Panc1 (cell line): ENCODE results near the gene WDR7. TPM values are rescaled to one million over a fixed set of nuclear protein-coding genes. Genes with fewer than 3 reads are reported as not detected.

Experiments
- ATAC-seq: fragments of 200-7000 bp; cut with Tn5 transposase; 2 replicates; pipeline ENCODE4 v1.9.1; 2020; ENCODE audit warnings: mild to moderate bottlenecking, moderate library complexity
- BruUV-seq: library from RNA; stranded (reverse); fragments of 400-500 nt; replicated peaks from 2 replicates; lab custom pipeline; 2021; lab: Mats Ljungman, UMichigan
- CTCF ChIA-PET: fragments of 300-600 bp; sonication (Branson Sonifier 250); formaldehyde crosslinking; loops from one replicate; lab custom pipeline; 2022; ENCODE audit warnings: antibody characterized with exemption; lab: Charles Lee
- POLR2A ChIA-PET: fragments of 300-600 bp; sonication (Branson Sonifier 250); formaldehyde crosslinking; loops from one replicate; lab custom pipeline; 2022; ENCODE audit warnings: antibody characterized with exemption; lab: Charles Lee
- DNase-seq: peaks from one replicate; pipeline ENCODE4 v3.0.0-alpha.2; 2010; ENCODE audit warnings: low read depth, low spot score
- H3K27ac ChIP-seq: 2 replicates; pipeline ENCODE4 v1.5.1; 2011; ENCODE audit warnings: mild to moderate bottlenecking, low read length, inconsistent platforms
- H3K27me3 ChIP-seq: fragments of 200-500 bp; sonication (Bioruptor generic); 2 replicates; pipeline ENCODE4 v1.6.0; 2014; ENCODE audit warnings: low read length, inconsistent platforms; ENCODE audit not compliant: control insufficient read depth, insufficient read depth
- H3K36me3 ChIP-seq: fragments of 200-500 bp; sonication (Bioruptor generic); 2 replicates; pipeline ENCODE4 v1.5.1; 2014; ENCODE audit warnings: inconsistent platforms, mild to moderate bottlenecking, low read length, moderate library complexity; ENCODE audit not compliant: control insufficient read depth, insufficient read depth
- H3K4me1 ChIP-seq: 2 replicates; pipeline ENCODE4 v1.5.1; 2011; ENCODE audit warnings: inconsistent platforms, mild to moderate bottlenecking, low read length, moderate library complexity; ENCODE audit not compliant: control insufficient read depth, insufficient read depth
- H3K4me3 ChIP-seq, 2 experiments: 2 replicates each; pipeline ENCODE4 v1.5.1; 2011 to 2012; ENCODE audit warnings: low read depth in 2 of 2, low read length in 2 of 2, mild to moderate bottlenecking in 2 of 2, inconsistent platforms in 1 of 2, moderate library complexity in 1 of 2
- H3K9me3 ChIP-seq: fragments of 200-500 bp; sonication (Bioruptor generic); 2 replicates; pipeline ENCODE4 v1.5.1; 2014; ENCODE audit warnings: low read depth, mild to moderate bottlenecking, inconsistent platforms, low read length, moderate library complexity; ENCODE audit not compliant: control insufficient read depth, insufficient read depth
- CTCF ChIP-seq: fragments of 450-650 bp; IDR thresholded peaks from 2 replicates; pipeline ENCODE4 v1.5.1; 2017; ENCODE audit warnings: mild to moderate bottlenecking
- POLR2AphosphoS5 ChIP-seq: IDR thresholded peaks from 2 replicates; pipeline ENCODE4 v1.6.1; 2012; ENCODE audit warnings: mild to moderate bottlenecking, low read depth, low read length, moderate library complexity
- REST ChIP-seq, 2 experiments: IDR thresholded peaks; 2 replicates each; pipeline ENCODE4 v1.6.1; 2011 to 2012; ENCODE audit warnings: low read depth in 2 of 2, control low read depth in 1 of 2, low read length in 1 of 2, mild to moderate bottlenecking in 1 of 2, moderate library complexity in 1 of 2; ENCODE audit not compliant: insufficient read depth in 1 of 2
- SIN3A ChIP-seq: IDR thresholded peaks from 2 replicates; pipeline ENCODE4 v1.6.1; 2012; ENCODE audit warnings: low read depth, mild to moderate bottlenecking, low read length, moderate library complexity, borderline replicate concordance; ENCODE audit not compliant: insufficient read depth
- TCF7L2 ChIP-seq: IDR thresholded peaks from 2 replicates; pipeline ENCODE4 v1.6.1; 2011; ENCODE audit warnings: mild to moderate bottlenecking, low read depth, low read length, inconsistent platforms
- in situ Hi-C: cut with HindIII; loops from 2 replicates; pipeline ENCODE4 v1.10.0; 2016; ENCODE audit warnings: low sequenced_read_pairs, low pct_unique_long_range_greater_than_20kb
- intact Hi-C: fragments of 100-400 bp; cut with micrococcal nuclease; formaldehyde crosslinking; loops from one replicate; pipeline ENCODE4 v1.10.0; 2022; ENCODE audit not compliant: unreplicated experiment
- total RNA-seq: library from RNA; stranded (reverse); gene quantifications from one replicate; pipeline ENCODE4 v1.2.1, GENCODE V29; 2021; ENCODE audit not compliant: unreplicated experiment

Gene WDR7
- total RNA-seq, 1 experiment from 2014 or later: 12.3 TPM

- CTCF ChIA-PET: no interaction called here
- in situ Hi-C loops: no loop called here
Measured at GRCh38 chr18:56843241-56843640, 192.1 kb downstream of the WDR7 start.

DNA sequence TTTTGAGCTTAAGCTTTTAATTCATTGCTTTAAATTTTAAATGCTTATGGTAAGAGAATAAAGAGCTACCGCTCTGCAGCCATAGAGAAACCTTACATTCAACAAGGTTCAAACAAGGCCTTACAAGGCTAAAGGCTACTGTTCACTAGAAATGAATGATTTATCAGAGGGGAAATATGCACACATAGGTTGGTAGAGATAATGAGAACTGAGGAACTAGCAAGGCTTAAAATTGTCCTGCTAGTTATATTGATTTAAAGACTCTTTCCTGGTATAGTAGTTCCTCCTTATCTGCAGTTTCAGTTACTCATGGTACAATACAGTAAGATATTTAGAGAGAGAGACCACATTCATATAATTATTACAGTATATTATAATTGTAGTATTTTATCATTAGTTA, 193.4 kb downstream of the WDR7 start:
- in situ Hi-C loops: no loop called here
- no peaks in the 10 kb centered on the region for H3K36me3 ChIP-seq
- ChIA-PET CTCF (no interaction called here), POLR2A (no interaction called here)
- BruUV-seq: no TSS peak
- DNase-seq: no peak
- no peaks in the 10 kb centered on the region for H3K4me1 ChIP-seq
- no peak overlapping the region for H3K4me3 ChIP-seq
- H3K27ac ChIP-seq: no peak overlapping the region
- H3K9me3 ChIP-seq: no peaks in the 10 kb centered on the region
- H3K27me3 ChIP-seq: no peaks in the 10 kb centered on the region
- no peak for TF ChIP-seq SIN3A
- no peak for TF ChIP-seq POLR2AphosphoS5
- no peak for ATAC-seq
- intact Hi-C loops: no loop called here

More at GRCh38 chr18:56843241-56843640, 192.1 kb downstream of the WDR7 start:
- intact Hi-C loops: no loop called here
- Histone ChIP-seq H3K27ac (no peak overlapping the region), H3K4me3 (no peak overlapping the region), H3K9me3 (no peaks in the 10 kb centered on the region), H3K4me1 (no peaks in the 10 kb centered on the region), H3K36me3 (no peaks in the 10 kb centered on the region), H3K27me3 (no peaks in the 10 kb centered on the region)
- DNase-seq (no peak), ATAC-seq (no peak)
- BruUV-seq: no TSS peak
- POLR2A ChIA-PET: no interaction called here
- TF ChIP-seq REST (IDR thresholded peaks at IDR 0.05; ENCODE audit: insufficient read depth in 1 of 2, low read depth in 2 of 2, low read length in 1 of 2) (no peak), CTCF (no peak), SIN3A (no peak), TCF7L2 (no peak), POLR2AphosphoS5 (no peak)

DNA sequence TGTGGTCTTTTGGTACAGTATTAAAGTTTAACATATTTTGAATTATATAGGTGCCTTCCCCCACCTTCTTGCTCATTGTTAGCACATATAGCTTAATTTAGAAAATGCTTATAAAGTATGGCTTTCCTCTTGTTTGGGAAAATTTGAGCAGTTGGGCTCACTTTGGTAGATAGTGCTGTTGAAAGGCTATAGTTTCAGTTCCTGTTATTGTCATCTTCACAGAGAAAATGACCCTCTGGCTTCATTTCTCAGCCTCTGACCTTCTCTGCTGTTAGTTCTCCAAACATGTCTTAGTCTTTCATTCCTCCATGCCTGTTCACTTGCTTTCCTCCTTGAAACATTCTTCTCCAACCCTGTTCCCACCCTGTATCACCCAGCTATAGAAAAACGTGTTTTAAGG, 200.6 kb downstream of the WDR7 start:
- ATAC-seq (no peak), DNase-seq (no peak)
- no peak overlapping the region for H3K4me3 ChIP-seq
- H3K27me3 ChIP-seq: no peaks in the 10 kb centered on the region
- H3K4me1 ChIP-seq: no peaks in the 10 kb centered on the region
- no TSS peak for BruUV-seq
- no peaks in the 10 kb centered on the region for H3K9me3 ChIP-seq
- POLR2A ChIA-PET: no interaction called here
- CTCF ChIA-PET: no interaction called here
- H3K27ac ChIP-seq: no peak overlapping the region
- intact Hi-C loops (no loop called here), in situ Hi-C loops (no loop called here)
- TF ChIP-seq POLR2AphosphoS5: no peak
- TF ChIP-seq CTCF: no peak
- no peak for TF ChIP-seq SIN3A
- TF ChIP-seq REST (IDR thresholded peaks at IDR 0.05; ENCODE audit: insufficient read depth in 1 of 2, low read depth in 2 of 2, low read length in 1 of 2): no peak
- TF ChIP-seq TCF7L2: no peak
- H3K36me3 ChIP-seq: no peaks in the 10 kb centered on the region
